Kidney (tissue), 14 donors: Measurements from ENCODE around the gene ANKS1A. TPM values are rescaled to one million over a fixed set of nuclear protein-coding genes. Genes with fewer than 3 reads are reported as not detected.

Source experiments
- DNase-seq, 5 donors: peaks; one replicate each; pipeline ENCODE4 v3.0.0-alpha.2; 2013 to 2020
- FAIRE-seq: peaks from 2 replicates; lab custom pipeline; 2012; peaks lifted over from hg19 to GRCh38; lab: Jason Lieb, UNC
- H3K27ac ChIP-seq, 2 donors: one replicate each; pipeline ENCODE4 v1.7.0; 2013; ENCODE audit warnings: low read depth in 2 of 2, low read length in 2 of 2, inconsistent platforms in 1 of 2
- H3K27me3 ChIP-seq: one replicate; pipeline ENCODE4 v1.7.1; 2013; ENCODE audit warnings: low read length, inconsistent platforms; ENCODE audit not compliant: control insufficient read depth, insufficient read depth
- H3K36me3 ChIP-seq, 3 donors: one replicate each; pipeline versions ENCODE4 v1.7.0 to v1.7.1; 2013; ENCODE audit warnings: low read length in 3 of 3, control low read depth in 1 of 3, inconsistent platforms in 1 of 3; ENCODE audit not compliant: insufficient read depth in 3 of 3, control insufficient read depth in 2 of 3
- H3K4me1 ChIP-seq, 3 donors: one replicate each; pipeline versions ENCODE4 v1.7.0 to v1.7.1; 2013; ENCODE audit warnings: low read length in 3 of 3, inconsistent platforms in 1 of 3, low read depth in 1 of 3; ENCODE audit not compliant: control insufficient read depth in 2 of 3, insufficient read depth in 2 of 3
- H3K4me3 ChIP-seq, 3 donors: one replicate each; pipeline versions ENCODE4 v1.7.0 to v1.8.1; 2013; ENCODE audit warnings: low read length in 3 of 3, control low read depth in 1 of 3, inconsistent platforms in 1 of 3
- H3K9ac ChIP-seq, 3 donors: one replicate each; pipeline versions ENCODE4 v1.7.0 to v1.7.1; 2013; ENCODE audit warnings: low read length in 3 of 3, control low read depth in 1 of 3, inconsistent platforms in 1 of 3
- H3K9me3 ChIP-seq, 3 donors: one replicate each; pipeline versions ENCODE4 v1.7.0 to v1.7.1; 2013; ENCODE audit warnings: low read length in 3 of 3, control low read depth in 1 of 3, inconsistent platforms in 1 of 3; ENCODE audit not compliant: control insufficient read depth in 2 of 3, insufficient read depth in 1 of 3
- intact Hi-C: fragments of 100-400 bp; cut with DNase I; formaldehyde crosslinking; loops from one replicate; pipeline ENCODE4 v1.11.1; 2022
- polyA plus RNA-seq: library from polyadenylated mRNA; stranded (reverse); fragments of 350-450 nt; fragmentation: Illumina TruSeq; extraction: RNeasy Lipid Tissue Mini Kit (QIAGEN cat#74804); gene quantifications from one replicate; pipeline ENCODE4 v1.2.3, GENCODE V29; 2014; ENCODE audit warnings: low read depth, low replicate concordance; ENCODE audit not compliant: insufficient read depth
- total RNA-seq: library from RNA; stranded (reverse); fragmentation: NEBNext Ultra II Directional; extraction: Animal tissue kit (Norgen Biotek cat#: 25700); gene quantifications from one replicate; pipeline ENCODE4 v1.2.1, GENCODE V29; 2021
- TF ChIP-seq, protein P1 (sequence below): IDR thresholded peaks from 3 replicates; pipeline ENCODE4 v1.5.1; 2012; ENCODE audit warnings: mild to moderate bottlenecking, moderate library complexity, borderline replicate concordance; ENCODE audit not compliant: insufficient read depth; ENCODE audit errors: extremely low read depth
- donor health status: control.
- donor health status: control.
- donor health status: control.
- donor health status: control.
- donor health status: control.
- donor health status: DM: yes; HTN: yes; CAD: no.
- donor health status: Normal renal cell carcinoma (clear cell type).

ANKS1A gene
- total and polyA plus RNA-seq, 2 donors from 2014 or later: 9.4 to 25.9 TPM

DNA sequence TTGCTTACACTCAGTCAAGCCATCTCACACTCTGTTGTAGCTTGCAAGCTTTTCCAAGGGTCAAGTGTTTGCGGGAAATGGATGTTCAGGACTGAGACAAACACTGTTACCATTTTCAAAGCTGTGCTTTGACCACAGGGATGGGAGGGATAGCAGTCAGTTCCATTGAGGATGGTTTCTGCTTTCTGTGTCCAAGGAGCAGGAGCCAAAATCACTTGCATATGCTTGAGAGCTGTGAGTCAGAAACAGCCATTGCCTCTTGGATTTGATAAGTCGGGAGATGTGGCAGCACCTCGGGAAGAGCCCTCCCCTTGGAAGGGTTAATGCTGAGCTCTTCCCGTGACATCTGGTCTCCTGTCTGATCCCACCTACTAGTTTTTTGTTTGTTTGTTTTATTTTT, 166.8 kb downstream of the ANKS1A start:
- TF ChIP-seq, protein P1, sequence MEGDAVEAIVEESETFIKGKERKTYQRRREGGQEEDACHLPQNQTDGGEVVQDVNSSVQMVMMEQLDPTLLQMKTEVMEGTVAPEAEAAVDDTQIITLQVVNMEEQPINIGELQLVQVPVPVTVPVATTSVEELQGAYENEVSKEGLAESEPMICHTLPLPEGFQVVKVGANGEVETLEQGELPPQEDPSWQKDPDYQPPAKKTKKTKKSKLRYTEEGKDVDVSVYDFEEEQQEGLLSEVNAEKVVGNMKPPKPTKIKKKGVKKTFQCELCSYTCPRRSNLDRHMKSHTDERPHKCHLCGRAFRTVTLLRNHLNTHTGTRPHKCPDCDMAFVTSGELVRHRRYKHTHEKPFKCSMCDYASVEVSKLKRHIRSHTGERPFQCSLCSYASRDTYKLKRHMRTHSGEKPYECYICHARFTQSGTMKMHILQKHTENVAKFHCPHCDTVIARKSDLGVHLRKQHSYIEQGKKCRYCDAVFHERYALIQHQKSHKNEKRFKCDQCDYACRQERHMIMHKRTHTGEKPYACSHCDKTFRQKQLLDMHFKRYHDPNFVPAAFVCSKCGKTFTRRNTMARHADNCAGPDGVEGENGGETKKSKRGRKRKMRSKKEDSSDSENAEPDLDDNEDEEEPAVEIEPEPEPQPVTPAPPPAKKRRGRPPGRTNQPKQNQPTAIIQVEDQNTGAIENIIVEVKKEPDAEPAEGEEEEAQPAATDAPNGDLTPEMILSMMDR: no peak
- peaks cover 0 to 2% (median 0%) of the 10 kb centered on the region in 3 donors for H3K4me1 ChIP-seq
- H3K4me3 ChIP-seq: no peak overlapping the region
- H3K27ac ChIP-seq: no peak overlapping the region
- no peak for FAIRE-seq
- no peaks in the 10 kb centered on the region for H3K27me3 ChIP-seq
- intact Hi-C loops: no loop called here
- no peak overlapping the region for H3K9ac ChIP-seq
- peaks cover 0 to 37% (median 21%) of the 10 kb centered on the region in 3 donors for H3K36me3 ChIP-seq
- no peaks in the 10 kb centered on the region for H3K9me3 ChIP-seq
- DNase-seq: no peak

DNA sequence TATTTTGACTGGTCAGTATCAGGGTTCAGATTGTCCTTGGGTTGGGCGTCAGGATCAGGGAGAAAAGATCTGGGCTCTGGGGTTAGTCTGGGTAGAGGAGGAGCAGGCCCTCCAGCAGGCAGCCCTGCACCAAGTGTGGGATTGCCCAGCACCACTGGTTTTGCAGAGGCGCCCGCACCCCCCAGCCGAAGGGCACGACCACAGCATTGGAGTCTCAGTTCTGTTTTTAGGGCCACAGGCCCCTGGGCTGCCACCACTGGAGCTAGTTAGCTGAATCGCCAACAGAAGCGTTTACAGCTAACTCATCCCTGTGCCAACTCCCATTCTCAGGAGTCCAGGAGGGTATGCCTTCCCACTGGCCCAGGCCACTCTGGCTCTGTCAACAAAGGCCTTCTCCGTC, 167.9 kb downstream of the ANKS1A start:
- no peak overlapping the region for H3K4me3 ChIP-seq
- intact Hi-C loops: no loop called here
- H3K36me3 ChIP-seq: peaks cover 0 to 40% (median 26%) of the 10 kb centered on the region in 3 donors
- H3K27me3 ChIP-seq: no peaks in the 10 kb centered on the region
- H3K9me3 ChIP-seq: no peaks in the 10 kb centered on the region
- no peak for DNase-seq
- no peak overlapping the region for H3K9ac ChIP-seq
- TF ChIP-seq, protein P1: no peak
- H3K4me1 ChIP-seq: peaks cover 0 to 2% (median 0%) of the 10 kb centered on the region in 3 donors
- H3K27ac ChIP-seq: no peak overlapping the region
- no peak for FAIRE-seq

DNA sequence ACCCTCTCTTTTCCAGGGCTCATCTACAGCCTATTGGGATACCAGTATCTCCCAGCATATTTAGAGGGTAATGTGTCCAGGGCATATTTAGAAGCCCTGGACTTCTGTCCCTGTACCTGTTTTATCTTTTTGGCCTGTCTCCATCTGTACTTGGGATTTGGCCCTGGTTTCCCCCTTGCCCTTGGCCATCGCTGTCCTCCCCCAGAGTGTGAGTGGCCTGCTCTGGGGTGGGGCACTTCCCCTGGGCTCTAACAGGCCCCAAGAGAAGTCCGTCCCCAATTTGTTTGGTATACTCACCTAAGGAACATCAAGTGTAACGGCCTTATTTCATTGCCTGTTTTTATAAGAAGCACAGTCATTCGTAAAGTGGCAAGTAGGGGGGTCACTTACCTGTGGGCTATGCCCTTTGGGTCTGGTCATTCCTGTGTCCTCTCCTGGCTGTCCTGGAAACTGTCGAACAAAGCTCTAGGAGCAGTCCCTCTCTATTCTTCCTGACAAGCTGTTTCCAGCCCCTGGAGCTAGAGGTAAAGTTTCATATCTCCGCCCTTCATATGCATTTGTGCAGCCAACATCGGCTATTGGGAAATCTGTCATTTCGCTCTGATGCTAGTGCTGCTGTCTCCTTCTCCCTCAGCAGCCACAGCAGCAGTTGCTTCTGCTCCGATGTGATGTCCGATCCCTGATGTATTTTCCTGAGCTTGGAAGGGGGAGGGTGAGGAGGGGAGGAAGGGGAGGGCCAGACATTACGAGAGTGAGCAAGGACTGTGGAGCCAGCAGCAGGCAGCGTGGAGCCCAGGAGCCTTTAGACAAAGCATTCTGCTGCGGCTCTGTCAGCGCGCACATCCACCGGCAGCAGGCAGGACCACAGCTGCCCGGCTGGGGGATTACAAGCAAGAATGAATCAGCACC, 168.6 kb downstream of the ANKS1A start:
- intact Hi-C loops: no loop called here
- no peak for FAIRE-seq
- H3K27me3 ChIP-seq: no peaks in the 10 kb centered on the region
- peaks cover 0 to 45% (median 29%) of the 10 kb centered on the region in 3 donors for H3K36me3 ChIP-seq
- DNase-seq: peak in 4 of 5 donors; percentile 48 to 68 (median 60)
- peaks cover 0 to 2% (median 0%) of the 10 kb centered on the region in 3 donors for H3K4me1 ChIP-seq
- H3K4me3 ChIP-seq: no peak overlapping the region
- TF ChIP-seq, protein P1: no peak
- no peaks in the 10 kb centered on the region for H3K9me3 ChIP-seq
- no peak overlapping the region for H3K27ac ChIP-seq
- no peak overlapping the region for H3K9ac ChIP-seq
